Stimulated activated CD8-positive, alpha-beta memory T cell treated with anti-CD3 and anti-CD28 coated beads, Interleukin-7, amount 100 ng/mL, for 24 hours (primary cell): ENCODE measurements around the gene SBF1.
"Not testable (repeated sequence)": the region's sequence is repeated elsewhere in the genome, so short reads cannot be mapped to it uniquely, and the experiment has no call there.

Experiments
- DNase-seq: peaks from one replicate; pipeline ENCODE4 v3.0.0-alpha.2; 2020; ENCODE audit warnings: low read depth

SBF1 gene

DNA sequence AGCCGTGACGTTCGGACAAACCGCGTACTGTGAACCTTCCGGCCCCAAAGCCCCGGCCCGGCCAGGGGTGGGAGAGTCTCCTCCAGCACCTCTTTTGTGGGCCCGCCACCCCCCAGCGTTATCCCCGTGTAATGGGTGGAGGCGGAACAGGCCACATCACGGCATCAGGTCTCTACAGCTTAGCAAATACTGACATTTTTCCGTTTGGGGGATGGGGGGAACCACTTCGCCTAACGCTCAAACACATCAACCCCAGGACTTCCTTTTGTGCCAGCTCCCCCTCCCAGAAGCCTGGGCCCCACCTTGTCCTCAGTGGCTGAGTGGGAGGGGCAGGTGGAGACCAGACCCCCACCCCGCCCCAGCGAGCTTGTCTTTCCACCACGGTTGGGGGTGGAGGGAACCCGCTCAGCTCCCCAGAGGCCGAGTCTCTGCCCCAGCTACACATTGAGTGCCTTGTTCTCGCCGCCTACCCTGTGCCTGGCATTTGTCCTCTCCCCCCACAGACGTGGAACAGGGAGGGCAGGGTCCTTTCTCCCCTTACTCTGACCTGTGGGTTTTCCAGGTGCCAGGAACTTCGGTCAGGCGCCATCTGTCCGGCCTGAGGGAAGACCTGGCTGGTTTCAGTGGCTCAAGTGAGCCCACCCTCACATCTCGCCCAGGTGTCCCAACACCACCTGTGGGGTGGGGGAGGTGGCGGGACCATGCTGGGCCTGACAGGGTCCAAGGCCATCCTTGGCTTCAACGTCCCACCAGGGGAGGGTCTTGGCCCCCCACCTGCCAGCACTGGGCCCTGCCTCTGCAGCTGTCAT lies 29.6 kb downstream of the SBF1 start:
- no peak for DNase-seq

DNA sequence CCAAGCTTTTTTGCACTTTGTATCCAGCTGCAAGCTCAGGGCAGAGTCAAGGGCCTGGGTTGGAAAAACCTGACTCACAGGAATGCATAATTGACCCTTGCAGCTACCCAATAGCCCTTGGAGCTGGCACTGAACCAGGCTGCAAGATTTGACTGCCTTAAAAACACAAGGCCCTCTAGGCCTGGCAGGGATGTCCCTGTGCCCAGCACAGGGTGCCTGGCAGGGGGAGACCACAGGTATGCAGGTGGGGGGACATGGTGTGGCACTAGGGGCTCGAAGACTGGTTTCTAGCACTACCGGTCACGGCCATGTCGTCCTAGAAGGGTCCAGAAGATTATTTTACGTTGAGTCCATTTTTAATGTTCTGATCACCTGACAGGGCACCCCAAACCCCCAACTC lies 30.2 kb downstream of the SBF1 start:
- no peak for DNase-seq

DNA sequence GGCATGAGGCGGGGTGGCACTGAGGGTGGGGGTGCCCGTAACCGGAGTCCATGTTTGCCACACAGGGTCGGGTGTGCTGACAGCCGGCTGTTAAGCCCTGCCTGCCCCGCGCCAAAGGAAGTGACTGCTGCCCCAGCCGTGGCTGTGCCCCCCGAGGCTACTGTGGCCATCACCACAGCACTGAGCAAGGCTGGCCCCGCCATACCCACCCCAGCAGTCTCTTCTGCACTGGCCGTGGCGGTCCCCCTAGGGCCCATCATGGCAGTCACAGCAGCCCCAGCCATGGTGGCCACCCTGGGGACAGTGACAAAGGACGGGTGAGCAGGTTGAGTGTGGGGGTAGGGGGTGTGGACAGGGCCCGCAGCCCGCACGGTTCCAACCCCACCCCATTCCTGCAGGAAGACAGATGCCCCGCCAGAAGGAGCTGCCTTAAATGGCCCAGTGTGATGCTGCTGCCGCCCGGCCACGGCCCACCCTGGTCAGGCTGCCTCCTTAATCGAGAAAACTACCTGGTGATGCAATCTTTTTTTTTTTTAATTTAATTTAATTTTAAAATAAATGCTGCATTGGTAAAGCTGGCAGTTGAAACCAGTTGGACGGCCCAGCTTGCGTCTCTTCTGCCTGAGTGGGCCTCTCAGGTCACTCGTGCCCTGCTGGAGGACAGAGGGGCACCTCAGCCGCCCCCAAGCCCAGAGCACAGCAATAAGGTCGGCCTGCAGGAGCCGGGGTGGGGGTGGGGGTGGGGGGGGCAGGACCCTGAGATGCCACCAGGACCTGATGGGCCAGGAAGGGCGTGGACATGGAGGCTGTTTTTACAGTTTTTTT lies 30.8 kb downstream of the SBF1 start:
- no peak for DNase-seq

DNA sequence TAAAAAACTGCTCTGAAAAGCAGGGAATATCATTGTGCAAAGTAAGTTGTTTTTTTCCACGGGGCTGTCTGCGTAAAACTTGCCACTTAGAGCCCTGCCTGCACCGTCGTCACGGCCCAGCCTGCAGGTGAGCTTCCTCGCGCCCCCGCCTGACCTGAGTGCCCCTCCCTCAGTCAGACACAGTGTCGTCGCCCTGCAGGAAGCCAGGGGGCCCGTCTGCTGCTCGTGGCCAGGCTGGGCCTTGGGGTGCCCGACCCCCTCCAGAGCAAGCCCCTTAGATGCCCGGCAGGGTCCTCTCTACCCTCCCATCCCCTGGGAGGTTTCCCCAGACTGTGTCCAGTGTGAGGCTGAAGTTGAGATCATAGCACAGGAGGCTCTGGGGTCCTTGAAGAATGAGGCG lies 31.6 kb downstream of the SBF1 start:
- no peak for DNase-seq

DNA sequence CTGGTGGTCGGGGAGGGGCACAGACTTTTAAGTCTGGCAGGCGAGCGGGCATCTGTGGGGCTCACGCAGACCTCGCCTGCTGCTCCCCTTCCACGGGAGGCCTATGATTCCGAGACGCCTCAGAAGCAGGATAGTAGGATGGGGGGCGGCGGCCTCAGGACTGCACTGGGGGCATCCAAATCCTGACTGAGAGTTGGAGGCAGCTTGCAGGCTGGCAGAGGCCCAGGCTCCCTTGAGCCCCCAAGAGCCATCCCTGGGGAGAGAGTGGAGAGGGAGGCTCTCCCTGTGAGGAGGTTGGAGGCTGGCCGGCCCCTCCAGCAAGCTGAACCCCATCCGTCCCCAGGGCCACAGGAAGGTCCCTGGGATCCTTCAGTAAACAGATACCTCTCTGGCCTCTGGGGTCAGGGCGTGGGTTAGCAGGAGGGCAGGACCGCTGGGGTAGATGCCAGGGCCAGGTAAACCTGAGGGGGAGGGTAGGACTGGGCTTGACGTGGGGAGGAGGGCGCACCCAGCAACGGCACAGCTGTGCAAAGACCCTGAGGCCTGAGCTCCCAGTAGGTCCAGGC lies 33.3 kb downstream of the SBF1 start:
- no peak for DNase-seq

DNA sequence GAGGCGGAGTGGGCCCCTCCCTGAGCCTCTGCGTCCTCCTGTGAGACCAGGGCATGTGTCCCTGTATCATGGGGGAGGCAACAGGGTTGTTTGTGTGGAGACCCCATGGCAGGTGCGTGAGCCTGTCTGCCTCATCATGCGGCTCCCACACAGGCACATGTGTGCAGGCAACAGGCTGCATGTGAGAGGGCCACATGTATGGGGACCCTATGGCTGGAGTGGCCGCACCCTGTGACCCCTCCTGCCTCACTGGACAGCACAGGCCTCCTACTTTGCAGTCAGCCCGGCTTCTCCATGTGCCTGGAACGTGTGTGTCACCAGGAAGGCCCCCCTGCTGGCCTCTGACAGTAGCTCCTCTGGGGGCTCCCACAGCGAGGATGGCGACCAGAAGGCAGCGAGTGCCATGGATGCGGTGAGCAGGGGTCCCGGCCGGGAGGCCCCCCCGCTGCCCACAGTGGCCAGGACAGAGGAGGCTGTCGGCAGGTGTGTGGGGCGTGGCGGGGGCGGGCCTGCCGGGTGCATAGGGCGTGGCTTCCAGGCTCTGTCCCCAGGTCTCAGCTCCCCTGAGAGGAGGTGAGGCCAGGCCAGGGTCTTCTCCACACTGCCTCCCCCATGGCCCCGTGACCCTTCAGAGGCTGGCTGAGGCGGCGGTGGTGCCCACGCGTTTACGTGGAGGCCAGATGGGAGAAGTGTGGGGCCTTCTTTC lies 34.1 kb downstream of the SBF1 start:
- DNase-seq, result no peak

DNA sequence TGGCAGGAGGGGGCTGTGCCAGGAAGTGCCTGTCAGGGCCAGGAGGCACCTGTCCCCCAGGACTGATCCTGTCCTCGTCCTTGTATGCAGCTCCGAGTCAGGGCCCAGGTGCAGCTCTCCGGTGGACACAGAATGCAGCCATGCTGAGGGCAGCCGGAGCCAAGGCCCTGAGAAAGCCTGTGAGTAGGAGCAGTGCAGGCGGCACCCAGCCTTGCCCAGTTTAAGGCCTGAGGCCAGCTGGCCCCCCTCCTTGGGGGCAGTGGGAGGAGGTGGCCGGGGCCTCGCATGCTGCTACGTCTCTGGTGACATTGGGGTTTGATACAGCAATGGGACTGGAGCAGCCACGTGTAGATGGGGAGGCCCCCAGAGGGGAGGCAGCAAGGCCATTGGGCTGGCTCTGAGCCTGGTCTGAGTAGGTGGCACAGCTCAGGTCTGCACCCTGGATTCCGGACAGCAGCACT lies 34.9 kb downstream of the SBF1 start:
- no peak for DNase-seq

DNA sequence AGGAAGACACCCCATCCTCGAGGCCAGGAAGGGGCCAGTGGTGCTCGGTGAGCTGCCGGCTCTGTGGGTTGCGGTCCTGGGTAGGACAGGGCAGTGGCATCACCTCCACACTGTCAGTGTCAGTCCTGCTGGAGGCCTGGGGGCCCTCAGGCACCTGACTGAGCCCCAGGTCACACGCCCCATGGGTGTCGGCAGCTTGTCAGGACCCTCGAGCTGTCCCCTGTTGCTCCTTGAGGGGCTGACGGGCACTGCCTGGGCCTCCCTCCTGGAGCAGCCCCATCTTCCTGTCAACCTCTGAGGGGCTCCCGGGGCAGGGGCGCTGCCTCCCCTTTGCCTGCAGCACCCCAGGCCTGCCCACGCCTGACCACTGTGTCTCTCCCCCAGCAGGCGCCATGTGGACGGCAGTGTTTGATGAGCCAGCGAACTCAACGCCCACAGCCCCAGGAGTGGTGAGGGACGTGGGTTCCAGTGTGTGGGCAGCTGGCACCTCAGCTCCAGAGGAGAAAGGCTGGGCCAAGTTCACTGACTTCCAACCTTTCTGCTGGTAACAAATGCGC lies 35.4 kb downstream of the SBF1 start:
- DNase-seq, result no peak

DNA sequence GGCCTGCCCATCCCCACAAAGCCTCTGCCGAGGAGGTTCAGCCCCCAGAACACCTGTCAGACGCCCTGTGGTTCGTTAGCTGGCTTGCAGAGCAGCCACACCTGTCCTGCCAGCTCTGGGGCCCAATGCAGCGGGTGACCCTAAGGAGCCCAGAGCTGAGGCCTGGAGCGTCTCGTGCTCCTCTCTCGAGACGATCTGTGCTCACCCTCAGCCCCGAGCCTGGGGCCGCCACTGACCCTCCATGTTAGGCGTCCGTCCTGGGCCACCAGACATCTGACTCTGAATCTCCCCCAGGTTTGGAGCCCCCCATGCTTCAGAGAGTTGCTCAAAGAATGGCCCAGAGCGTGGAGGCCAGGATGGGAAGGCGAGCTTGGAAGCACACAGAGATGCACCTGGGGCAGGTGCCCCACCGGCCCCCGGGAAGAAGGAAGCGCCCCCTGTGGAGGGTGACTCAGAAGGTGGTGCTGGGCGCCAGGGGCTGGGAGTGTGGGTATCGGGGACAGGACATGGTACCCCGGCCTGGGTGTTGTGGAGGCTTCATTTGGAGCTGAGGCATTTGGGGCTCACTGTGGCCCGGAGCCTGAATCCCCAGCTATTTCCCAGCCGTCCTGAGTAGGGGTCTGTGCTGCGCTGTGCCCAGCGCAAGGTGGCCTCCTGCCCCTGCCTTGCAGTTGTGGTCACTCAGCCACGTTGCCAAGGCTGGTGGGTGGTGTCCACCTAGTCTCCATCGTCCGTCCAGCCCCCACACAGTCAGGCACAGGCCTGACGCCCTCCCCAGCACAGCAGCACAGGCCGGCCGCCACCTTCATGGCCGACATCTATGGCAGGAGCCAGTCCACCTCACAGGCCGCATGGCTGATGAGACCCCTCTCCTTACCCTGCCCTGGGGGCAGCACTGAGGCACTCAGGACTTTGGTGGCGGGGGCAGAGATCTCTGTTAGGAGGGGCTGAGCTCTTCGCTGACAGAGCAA lies 36.2 kb downstream of the SBF1 start:
- no peak for DNase-seq

DNA sequence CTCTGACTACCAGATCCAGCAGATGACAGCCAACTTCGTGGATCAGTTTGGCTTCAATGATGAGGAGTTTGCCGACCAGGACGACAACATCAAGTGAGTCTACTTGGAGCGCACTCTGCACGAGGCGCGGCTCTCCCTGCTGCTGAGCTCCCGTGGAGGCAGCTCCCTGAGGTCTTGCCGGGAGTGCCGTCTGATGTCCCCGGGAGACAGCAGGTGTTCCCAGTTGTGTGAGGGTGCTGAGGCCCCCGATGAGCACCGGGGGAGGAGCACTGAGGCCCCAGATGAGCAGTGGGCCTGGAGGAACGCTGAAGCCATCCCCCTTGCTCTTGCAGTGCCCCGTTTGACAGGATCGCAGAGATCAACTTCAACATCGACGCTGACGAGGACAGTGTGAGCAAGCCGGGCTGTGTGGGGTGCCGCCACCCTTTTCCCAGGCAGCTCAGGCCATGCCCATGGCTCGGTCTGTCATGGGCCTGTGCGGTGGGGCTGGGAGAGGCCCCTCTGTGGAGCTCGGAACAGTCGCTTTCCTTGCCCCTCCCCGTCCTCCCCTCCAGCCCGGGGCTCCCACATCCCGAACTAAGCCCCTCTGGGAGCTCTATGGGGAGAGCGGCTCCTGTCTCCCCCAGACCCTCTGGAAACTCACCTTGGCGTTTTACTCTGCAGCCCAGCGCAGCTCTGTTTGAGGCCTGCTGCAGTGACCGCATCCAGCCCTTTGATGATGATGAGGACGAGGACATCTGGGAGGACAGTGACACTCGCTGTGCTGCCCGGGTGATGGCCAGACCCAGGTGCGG lies 37.1 kb downstream of the SBF1 start:
- no peak for DNase-seq

DNA sequence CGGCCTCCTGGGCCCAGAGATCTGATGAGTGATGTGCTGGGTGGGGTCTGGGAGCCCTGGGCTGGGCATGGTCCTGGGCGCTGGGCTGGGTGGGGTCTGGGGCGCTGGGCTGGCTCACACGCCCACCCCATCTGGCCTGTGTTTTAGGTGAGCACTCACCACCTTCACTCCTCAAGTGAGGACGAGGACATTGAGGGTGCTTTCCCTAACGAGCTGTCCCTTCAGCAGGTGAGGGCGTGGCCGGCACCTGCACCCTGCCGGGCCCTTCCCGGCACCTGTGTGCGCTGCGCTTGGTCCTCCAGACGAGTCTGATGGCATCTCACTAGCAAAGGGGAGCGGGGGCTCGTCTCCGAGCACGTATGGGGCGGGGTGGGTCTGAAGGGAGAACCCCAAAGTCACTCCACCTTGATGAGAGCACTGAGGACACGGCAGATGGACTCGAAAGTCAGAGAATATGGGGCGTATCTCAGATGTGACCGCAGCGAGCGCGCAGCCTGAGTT lies 37.9 kb downstream of the SBF1 start:
- DNase-seq, result no peak

DNA sequence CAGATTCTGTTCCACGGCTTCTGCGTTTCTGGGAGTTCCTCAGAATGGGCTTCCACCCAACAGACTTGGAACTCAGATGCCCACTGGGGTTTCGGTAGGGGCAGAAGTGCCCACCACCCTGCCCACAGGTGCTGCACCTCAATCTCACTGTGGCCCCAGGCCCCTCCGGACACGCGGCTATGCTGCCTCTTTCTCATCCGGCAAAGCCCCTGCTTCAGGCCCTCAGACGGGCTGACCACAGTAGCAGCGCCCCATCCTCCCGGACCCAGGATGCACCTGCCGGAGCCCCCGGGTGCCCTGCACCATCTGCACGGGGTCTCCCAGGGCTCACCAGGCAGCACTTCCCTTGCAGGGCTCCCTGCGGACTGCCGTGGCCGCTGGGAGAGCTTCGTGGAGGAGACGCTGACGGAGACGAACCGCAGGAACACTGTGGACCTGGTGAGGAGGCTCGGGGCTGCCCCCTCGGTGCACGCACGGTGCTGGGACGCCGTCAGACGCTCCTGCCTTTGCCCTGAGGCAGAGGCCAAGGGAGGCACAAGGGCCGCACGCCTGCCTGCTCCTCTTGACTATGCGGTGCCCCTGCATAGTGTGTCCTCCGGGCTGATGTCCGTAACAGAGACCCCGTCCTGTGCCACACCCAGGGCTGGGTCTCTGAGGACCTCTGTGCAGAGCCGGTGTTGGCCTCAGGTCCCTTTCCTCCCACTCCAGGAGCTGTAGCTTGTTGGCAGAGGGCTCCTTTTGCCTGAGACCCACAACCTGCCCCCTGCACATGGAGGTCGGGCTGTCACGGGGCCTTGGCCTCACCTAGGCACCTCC lies 38.6 kb downstream of the SBF1 start:
- DNase-seq, result no peak

DNA sequence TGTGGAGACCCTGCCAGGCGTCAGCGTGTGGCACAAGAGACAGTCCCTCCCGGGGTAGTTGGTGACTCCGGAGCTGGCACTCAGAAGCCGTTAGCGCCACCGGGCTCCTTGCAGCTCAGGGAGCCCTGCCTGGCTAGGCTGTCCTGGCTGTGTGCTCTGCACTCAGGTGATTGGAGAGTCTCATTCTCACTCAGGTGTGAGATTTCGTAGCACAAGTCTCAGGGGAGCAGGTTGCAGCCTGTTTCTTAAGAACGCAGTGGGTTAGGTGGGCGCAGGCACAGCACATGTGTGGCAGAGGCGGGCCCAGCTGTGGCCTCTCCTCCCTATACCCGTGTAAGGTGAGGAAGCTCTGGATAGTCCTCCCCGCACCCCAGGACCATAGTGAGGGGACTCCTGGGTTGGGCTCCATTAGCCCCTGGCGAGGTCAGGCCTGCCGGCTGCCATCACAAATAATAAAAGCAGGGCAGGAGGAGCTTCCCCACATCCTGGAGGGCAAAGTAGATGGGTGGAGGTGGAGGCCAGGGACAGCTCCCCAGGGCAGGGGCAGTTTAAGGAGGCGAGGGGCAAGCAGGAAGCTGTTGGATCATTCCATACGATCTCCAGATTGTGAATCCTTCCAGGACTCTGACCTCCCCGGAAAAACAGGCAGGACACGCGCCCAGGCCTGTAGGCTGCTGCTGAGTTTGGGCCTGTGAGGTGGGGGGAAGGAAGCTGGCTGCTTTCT lies 39.4 kb downstream of the SBF1 start:
- no peak for DNase-seq

DNA sequence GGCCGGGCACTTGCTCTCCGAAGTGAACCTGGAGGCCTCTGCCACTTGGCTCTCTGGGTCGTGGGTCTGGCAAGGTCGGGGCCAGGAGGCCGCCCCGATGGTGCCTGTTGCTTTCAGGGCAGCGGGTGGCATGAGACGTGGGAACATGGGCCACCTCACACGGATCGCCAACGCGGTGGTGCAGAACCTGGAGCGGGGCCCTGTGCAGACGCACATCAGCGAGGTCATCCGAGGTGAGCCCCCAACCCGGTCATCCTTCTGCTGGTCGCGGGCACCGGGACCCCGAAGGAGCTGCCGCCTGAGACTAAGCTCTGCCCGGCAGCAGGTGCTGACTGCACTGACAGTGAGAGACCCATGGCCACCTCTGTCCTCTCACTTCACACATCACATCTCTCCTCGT lies 40.0 kb downstream of the SBF1 start:
- no peak for DNase-seq

DNA sequence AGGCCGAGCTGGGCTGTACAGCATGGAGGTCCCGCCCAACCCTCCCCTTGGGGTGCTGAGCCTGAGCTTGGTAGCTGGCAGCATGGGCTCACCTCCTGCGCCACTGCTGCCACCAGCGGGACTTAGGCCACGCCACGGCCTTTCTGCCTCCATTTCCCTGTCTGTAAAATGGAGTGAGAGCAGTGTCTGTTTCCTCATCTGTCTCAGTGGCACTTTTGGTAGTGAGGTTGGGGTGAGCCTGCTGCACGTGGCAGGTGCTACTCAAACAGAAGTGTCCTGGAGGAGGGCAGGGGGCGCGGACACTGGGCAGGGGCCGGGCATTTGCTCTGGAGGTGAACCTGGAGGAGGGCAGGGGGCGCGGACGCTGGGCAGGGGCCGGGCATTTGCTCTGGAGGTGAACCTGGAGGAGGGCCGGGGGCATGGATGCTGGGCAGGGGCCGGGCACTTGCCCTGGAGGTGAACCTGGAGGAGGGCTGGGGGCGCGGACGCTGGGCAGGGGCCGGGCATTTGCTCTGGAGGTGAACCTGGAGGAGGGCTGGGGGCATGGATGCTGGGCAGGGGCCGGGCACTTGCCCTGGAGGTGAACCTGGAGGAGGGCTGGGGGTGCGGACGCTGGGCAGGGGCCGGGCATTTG lies 41.8 kb downstream of the SBF1 start:
- not testable (repeated sequence) for DNase-seq

DNA sequence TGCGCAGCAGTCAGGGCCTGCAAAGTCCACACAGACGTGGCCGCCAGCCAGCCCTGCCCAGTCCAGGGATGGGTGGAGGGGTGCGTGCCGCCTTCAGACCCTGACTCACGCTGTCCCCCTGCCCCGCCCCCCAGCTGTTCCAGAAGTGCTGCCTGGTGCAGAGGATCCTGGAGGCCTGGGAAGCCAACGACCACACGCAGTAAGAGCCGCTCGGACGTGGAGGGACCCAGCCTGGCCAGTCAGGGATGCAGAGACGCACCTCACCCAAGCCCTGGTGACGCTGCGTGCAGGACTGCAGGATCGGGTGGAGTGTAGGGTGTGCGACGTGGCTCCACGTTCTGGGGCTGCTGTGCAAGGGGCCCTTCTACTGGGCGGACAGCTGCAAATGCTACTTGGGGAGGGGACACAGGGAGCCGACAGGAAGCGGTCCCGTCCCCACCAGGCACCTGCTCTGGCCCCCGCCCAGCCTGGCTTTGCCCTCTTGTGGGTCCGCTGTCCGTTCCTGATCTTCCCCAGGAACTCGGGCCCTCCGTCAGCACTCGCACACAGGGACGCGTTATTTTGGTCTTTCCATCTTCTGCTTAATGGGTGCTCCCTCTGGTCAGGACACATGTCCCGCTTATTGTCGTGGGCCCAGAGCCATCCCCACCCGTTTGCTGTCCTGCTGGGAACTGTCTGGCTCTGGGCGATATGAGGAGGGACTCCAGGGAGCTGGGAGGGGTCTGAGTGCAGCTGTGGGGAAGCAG lies 42.5 kb downstream of the SBF1 start:
- no peak for DNase-seq
